Measurements from ENCODE around the gene MOGAT3. TPM values are rescaled to one million over a fixed set of nuclear protein-coding genes. Genes with fewer than 3 reads are reported as not detected.
"Not testable (repeated sequence)": the region's sequence is repeated elsewhere in the genome, so short reads cannot be mapped to it uniquely, and the experiment has no call there.

The MOGAT3 gene
- total RNA-seq, 2 experiments from 2014 or later = not detected

DNA sequence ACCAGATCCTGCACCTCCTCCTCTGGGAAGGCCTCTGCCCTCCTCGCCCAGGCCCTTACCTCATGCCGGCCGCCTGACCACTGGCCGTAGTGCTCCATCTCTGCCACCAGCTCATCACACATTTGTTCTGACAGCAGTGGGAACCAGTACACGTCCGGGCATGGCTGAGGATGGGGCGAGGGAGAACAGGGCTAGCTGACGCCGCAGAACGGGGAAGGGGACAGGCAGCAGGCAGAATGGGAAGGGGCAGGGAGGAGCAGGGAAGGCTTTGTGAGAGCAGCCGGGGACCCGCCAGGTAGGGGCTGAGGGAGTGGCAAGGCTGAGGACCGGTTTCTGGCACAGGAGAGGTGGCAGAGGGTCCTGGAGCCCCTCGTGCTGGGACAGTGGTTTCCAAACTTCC, 8.0 kb upstream of the MOGAT3 start:
- Mint-ChIP-seq H3K4me3 (no peak overlapping the region), H3K27me3 (peaks cover under 1% of the 10 kb centered on the region), H3K36me3 (ENCODE audit: low read depth) (peaks cover 10% of the 10 kb centered on the region), H3K9me3 (no peaks in the 10 kb centered on the region), H3K4me1 (peaks cover 3% of the 10 kb centered on the region), H3K27ac (no peak overlapping the region)
- POLR2A ChIA-PET = no interaction called here
- no peak for DNase-seq
- CTCF ChIA-PET = interaction anchor here (0.6 kb wide), 3 partner anchors 65 to 1004 kb away, joined by 3 to 4 read pairs (median 4); no protein-coding TSS in a partner anchor

DNA sequence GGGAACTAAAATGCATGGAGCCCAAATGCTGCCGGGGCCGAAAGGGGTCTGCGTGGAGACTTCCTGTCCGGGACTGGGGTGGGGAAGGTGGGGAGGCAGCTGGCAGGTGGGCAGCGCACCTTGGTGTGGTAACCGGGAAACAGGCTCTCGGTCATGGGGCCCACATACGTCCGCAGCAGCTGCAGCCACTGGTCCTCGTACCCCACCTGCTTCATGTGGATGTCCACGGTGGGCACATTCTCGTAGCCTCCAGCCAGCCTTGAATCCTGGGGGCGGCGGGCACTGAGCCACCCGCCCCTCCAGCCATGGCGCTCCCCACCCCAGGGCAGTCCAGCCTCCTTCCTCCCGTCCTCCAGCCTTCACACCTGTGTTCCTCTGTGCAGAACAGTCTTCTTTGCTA, 6.6 kb upstream of the MOGAT3 start:
- H3K36me3 Mint-ChIP-seq (ENCODE audit: low read depth) = peaks cover 10% of the 10 kb centered on the region
- peaks cover 3% of the 10 kb centered on the region for H3K4me1 Mint-ChIP-seq
- no peak for DNase-seq
- H3K27ac Mint-ChIP-seq = no peak overlapping the region
- ChIA-PET CTCF (interaction anchor here (0.9 to 3.8 kb wide), 3 partner anchors 10 to 75 kb away, joined by 3 to 16 read pairs (median 3); partner anchors contain the start of genes PLOD3 and ZNHIT1), POLR2A (no interaction called here)
- H3K9me3 Mint-ChIP-seq = no peaks in the 10 kb centered on the region
- peaks cover 11% of the 10 kb centered on the region for H3K27me3 Mint-ChIP-seq
- H3K4me3 Mint-ChIP-seq = no peak overlapping the region

- peaks cover 17% of the 10 kb centered on the region for H3K27me3 Mint-ChIP-seq
- H3K27ac Mint-ChIP-seq = no peak overlapping the region
- H3K36me3 Mint-ChIP-seq (ENCODE audit: low read depth) = peaks cover 10% of the 10 kb centered on the region
- CTCF ChIA-PET = interaction anchor here (0.9 to 3.8 kb wide), 2 partner anchors 11 to 14 kb away, joined by 3 to 16 read pairs; partner anchors contain the start of genes PLOD3 and ZNHIT1
- H3K4me1 Mint-ChIP-seq = peaks cover 3% of the 10 kb centered on the region
- no peak for DNase-seq
- no peak overlapping the region for H3K4me3 Mint-ChIP-seq
- POLR2A ChIA-PET = no interaction called here
- no peaks in the 10 kb centered on the region for H3K9me3 Mint-ChIP-seq
Observed at GRCh38 chr7:101206665-101207042, 5.8 kb upstream of the MOGAT3 start.

GRCh38 chr7:101205901-101206664, 5.2 kb upstream of the MOGAT3 start:
- no peak overlapping the region for H3K4me3 Mint-ChIP-seq
- peaks cover 22% of the 10 kb centered on the region for H3K27me3 Mint-ChIP-seq
- no peaks in the 10 kb centered on the region for H3K9me3 Mint-ChIP-seq
- DNase-seq = no peak
- CTCF ChIA-PET = interaction anchor here (0.9 to 3.8 kb wide), 3 partner anchors 12 to 38 kb away, joined by 3 to 16 read pairs (median 4); partner anchors contain the start of genes PLOD3 and ZNHIT1
- H3K27ac Mint-ChIP-seq = no peak overlapping the region
- POLR2A ChIA-PET = no interaction called here
- H3K4me1 Mint-ChIP-seq = peaks cover 5% of the 10 kb centered on the region
- peaks cover 10% of the 10 kb centered on the region for H3K36me3 Mint-ChIP-seq (ENCODE audit: low read depth)

GRCh38 chr7:101203740-101204738, 3.2 kb upstream of the MOGAT3 start:
- POLR2A ChIA-PET; H3K36me3 Mint-ChIP-seq (ENCODE audit: low read depth); H3K9me3 Mint-ChIP-seq: not testable (repeated sequence)
- CTCF ChIA-PET = interaction anchor here (0.9 to 3.4 kb wide), 3 partner anchors 11 to 41 kb away, joined by 3 to 14 read pairs (median 3); no protein-coding TSS in a partner anchor
- H3K4me3 Mint-ChIP-seq = peak overlapping the region; percentile 1
- H3K27me3 Mint-ChIP-seq = peaks cover 32% of the 10 kb centered on the region
- peak; percentile 14 for DNase-seq
- peak overlapping the region; percentile 58 for H3K27ac Mint-ChIP-seq
- peaks cover 11% of the 10 kb centered on the region for H3K4me1 Mint-ChIP-seq

DNA sequence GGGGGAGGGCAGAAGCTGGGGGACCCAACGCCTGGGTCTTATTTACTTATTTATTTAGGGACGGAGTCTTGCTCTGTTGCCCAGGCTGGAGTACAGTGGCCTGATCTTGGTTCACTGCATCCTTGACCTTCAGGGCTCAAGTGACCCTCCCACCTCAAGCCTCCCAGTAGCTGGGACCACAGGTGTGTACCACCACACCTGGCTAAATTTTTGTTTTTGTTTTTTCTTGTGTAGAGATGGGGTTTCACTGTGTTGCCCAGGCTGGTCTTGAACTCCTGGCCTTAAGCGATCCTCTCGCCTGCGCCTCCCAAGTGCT, 1.7 kb upstream of the MOGAT3 start:
- no peak for DNase-seq
- H3K36me3 Mint-ChIP-seq (ENCODE audit: low read depth) = peaks cover 2% of the 10 kb centered on the region
- H3K9me3 Mint-ChIP-seq = no peaks in the 10 kb centered on the region
- peaks cover 11% of the 10 kb centered on the region for H3K4me1 Mint-ChIP-seq
- POLR2A ChIA-PET = no interaction called here
- CTCF ChIA-PET = interaction anchor here (3.4 kb wide), 1 partner anchor 10 kb away, joined by 14 read pairs; no protein-coding TSS in a partner anchor
- peaks cover 34% of the 10 kb centered on the region for H3K27me3 Mint-ChIP-seq
- no peak overlapping the region for H3K27ac Mint-ChIP-seq
- no peak overlapping the region for H3K4me3 Mint-ChIP-seq

DNA sequence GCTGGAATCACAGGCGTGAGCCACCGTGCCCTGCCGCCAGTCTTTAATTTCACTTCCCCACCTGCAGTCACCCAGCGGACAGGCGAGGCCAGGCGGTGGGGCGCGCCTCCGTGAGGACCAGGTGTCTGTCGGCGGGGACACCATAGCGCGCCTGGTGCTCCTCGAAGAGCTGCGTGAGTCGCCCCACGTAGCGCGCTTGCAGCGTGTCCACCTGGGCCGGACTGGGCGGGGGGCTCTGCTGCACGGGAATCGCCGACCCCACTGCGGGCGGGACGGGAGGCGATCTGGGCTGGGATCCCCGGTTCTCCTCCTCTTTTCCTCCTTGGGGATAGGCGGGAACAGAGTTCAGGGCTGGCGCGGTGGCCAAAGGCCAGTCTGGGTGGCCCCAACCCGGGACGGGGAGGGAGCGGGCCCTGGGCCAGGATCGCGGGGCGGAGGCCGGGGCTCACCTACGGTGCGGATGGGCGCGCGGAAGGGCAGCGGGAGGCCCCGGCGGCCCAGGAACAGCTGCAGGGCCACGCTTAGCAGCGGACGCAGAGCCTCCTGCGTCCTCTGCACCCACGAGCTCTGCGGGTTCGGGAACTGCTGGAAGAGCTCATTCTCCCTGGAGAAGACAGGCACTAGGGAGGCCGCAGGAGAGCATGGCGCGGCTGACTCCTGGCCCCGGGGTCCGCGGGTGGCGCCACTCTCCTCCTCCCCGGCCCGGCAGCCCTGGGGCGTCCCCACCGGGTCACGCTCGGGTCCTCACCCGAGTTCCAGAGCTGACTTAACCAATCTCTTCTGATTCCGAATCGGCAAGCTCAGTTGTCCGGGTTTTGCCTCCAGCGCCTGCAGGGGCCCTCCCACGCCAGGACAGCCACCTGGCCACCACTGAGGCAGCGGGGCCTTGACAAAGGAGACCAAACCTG, 1.1 kb upstream of the MOGAT3 start:
- H3K36me3 Mint-ChIP-seq (ENCODE audit: low read depth) = peaks cover 2% of the 10 kb centered on the region
- H3K9me3 Mint-ChIP-seq = no peaks in the 10 kb centered on the region
- peaks cover 11% of the 10 kb centered on the region for H3K4me1 Mint-ChIP-seq
- DNase-seq = no peak
- H3K27ac Mint-ChIP-seq = no peak overlapping the region
- H3K4me3 Mint-ChIP-seq = no peak overlapping the region
- ChIA-PET POLR2A (no interaction called here), CTCF (interaction anchor here (0.7 to 3.4 kb wide), 2 partner anchors 10 to 58 kb away, joined by 4 to 14 read pairs; no protein-coding TSS in a partner anchor)
- H3K27me3 Mint-ChIP-seq = peaks cover 34% of the 10 kb centered on the region

DNA sequence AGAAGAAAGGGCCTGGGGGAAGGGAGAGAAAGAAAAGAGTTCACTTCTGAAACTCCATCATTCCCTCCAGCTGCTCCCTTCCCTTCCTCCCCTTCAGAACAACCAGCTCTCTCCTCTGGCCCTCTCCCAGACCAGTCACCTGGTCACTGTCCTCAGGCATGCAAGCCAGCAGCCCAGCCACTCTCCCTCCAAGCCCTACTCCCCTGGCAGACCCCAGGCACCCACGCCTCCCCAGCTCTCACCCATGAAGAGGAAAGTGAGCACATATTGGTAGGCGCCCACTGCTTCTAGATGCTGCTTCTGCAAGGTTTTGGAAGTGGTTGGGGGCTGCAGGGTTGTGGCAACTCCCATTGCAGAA, 353 bp downstream of the MOGAT3 start:
- ChIA-PET CTCF (interaction anchor here (1.0 to 1.5 kb wide), 4 partner anchors 8 to 57 kb away, joined by 3 to 7 read pairs (median 4); partner anchors contain the start of gene FIS1), POLR2A (no interaction called here)
- H3K9me3 Mint-ChIP-seq = no peaks in the 10 kb centered on the region
- no peaks in the 10 kb centered on the region for H3K36me3 Mint-ChIP-seq (ENCODE audit: low read depth)
- DNase-seq = no peak
- peaks cover 11% of the 10 kb centered on the region for H3K4me1 Mint-ChIP-seq
- no peak overlapping the region for H3K27ac Mint-ChIP-seq
- H3K4me3 Mint-ChIP-seq = no peak overlapping the region
- peaks cover 34% of the 10 kb centered on the region for H3K27me3 Mint-ChIP-seq

- H3K27ac Mint-ChIP-seq; H3K36me3 Mint-ChIP-seq (ENCODE audit: low read depth); POLR2A ChIA-PET; H3K9me3 Mint-ChIP-seq; H3K4me3 Mint-ChIP-seq; DNase-seq: not testable (repeated sequence)
- CTCF ChIA-PET = interaction anchor here (0.7 to 1.5 kb wide), 5 partner anchors 7 to 838 kb away, joined by 3 to 7 read pairs (median 4); partner anchors contain the start of gene FIS1
- Mint-ChIP-seq H3K4me1 (peaks cover 11% of the 10 kb centered on the region), H3K27me3 (peaks cover 37% of the 10 kb centered on the region)
Observed at GRCh38 chr7:101199522-101199921, 1.3 kb downstream of the MOGAT3 start.

DNA sequence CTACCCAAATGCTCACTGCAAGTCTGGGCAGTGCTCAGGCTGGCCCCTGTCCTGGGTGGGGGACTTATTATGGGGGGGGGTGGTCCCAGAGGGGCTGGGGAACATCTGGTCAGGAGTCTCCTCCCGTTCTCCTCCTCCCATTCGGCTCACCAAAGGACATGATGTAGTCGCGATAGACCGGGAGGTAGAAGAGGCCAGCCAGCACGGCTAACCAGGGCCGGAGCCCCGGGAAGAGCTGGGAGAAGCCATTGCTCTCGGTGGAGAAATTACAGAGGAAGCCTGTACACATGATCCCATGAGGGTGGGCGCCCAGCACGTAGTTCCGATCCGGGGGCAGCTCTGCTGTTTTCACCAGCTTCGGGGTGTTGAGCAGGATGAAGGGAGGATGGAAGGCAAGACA, 2.4 kb downstream of the MOGAT3 start:
- ChIA-PET CTCF (no interaction called here), POLR2A (interaction anchor here (0.6 kb wide), 1 partner anchor 329 kb away, joined by 5 read pairs; no protein-coding TSS in a partner anchor)
- H3K27me3 Mint-ChIP-seq = peaks cover 37% of the 10 kb centered on the region
- H3K4me3 Mint-ChIP-seq = no peak overlapping the region
- peaks cover 8% of the 10 kb centered on the region for H3K4me1 Mint-ChIP-seq
- H3K27ac Mint-ChIP-seq = no peak overlapping the region
- no peaks in the 10 kb centered on the region for H3K36me3 Mint-ChIP-seq (ENCODE audit: low read depth)
- no peak for DNase-seq
- no peaks in the 10 kb centered on the region for H3K9me3 Mint-ChIP-seq

DNA sequence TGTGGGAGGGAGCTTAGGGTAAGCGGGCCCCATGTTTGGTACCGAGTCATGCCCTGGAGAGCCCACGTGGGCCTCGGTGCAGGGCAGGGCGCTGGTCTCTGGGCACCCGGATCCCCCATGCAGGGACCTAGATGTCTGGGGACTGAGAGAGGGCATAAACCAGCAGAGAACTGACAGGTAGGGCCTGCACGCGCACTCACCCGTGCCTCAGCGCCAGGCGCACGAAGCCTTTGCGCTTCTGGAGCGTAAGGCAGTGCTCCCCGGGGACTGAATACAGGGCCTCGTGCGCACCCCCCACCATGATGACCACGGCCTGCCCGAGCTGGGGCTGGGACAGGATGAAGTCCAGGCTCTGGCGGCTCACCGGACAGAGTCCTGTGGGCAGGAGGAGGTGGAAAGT, 2.8 kb downstream of the MOGAT3 start:
- H3K4me3 Mint-ChIP-seq = no peak overlapping the region
- no peaks in the 10 kb centered on the region for H3K9me3 Mint-ChIP-seq
- H3K27ac Mint-ChIP-seq = no peak overlapping the region
- ChIA-PET CTCF (no interaction called here), POLR2A (no interaction called here)
- H3K36me3 Mint-ChIP-seq (ENCODE audit: low read depth) = no peaks in the 10 kb centered on the region
- DNase-seq = no peak
- peaks cover 8% of the 10 kb centered on the region for H3K4me1 Mint-ChIP-seq
- H3K27me3 Mint-ChIP-seq = peaks cover 34% of the 10 kb centered on the region

DNA sequence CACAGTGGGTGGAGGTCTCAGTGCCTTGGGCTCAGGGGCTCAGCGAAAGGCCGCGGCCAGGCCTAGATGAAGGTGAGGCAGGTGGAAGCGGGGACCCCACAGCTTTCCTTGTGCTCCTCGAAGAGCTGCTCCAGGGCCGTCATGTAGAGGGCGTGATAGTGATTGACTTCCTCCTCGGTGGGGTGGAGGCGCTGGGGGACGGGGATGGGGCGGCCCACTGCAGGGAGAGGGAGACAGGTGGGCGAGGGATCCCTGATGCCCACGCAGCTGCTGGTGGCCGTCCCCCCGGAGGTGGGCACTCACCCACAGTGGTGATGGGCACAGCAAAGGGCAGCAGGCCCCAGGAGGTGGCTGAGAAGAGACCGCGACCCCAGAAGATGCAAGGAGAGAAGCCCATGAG, 5.0 kb downstream of the MOGAT3 start:
- no peaks in the 10 kb centered on the region for H3K36me3 Mint-ChIP-seq (ENCODE audit: low read depth)
- peaks cover 5% of the 10 kb centered on the region for H3K4me1 Mint-ChIP-seq
- H3K4me3 Mint-ChIP-seq = no peak overlapping the region
- POLR2A ChIA-PET = no interaction called here
- DNase-seq = no peak
- no peaks in the 10 kb centered on the region for H3K9me3 Mint-ChIP-seq
- H3K27me3 Mint-ChIP-seq = peaks cover 17% of the 10 kb centered on the region
- no peak overlapping the region for H3K27ac Mint-ChIP-seq
- CTCF ChIA-PET = interaction anchor here (0.9 to 2.4 kb wide), 3 partner anchors 12 to 55 kb away, joined by 3 to 6 read pairs (median 3); no protein-coding TSS in a partner anchor

Measured in activated CD4-positive, alpha-beta T cell treated with anti-CD3 and anti-CD28 coated beads, Interleukin-2, amount 10 ng/mL, durations not matched to agents 7 days and 5 days (primary cell).